D721Med (cell line): ENCODE measurements around the gene CACNB3.

Source experiments
- DNase-seq: peaks from one replicate; pipeline ENCODE4 v3.0.0; 2011; ENCODE audit warnings: low spot score; ENCODE audit not compliant: insufficient read length
- FAIRE-seq: peaks from 2 replicates; lab custom pipeline; 2011; peaks lifted over from hg19 to GRCh38; lab: Jason Lieb, UNC
- CTCF ChIP-seq: IDR thresholded peaks from 2 replicates; pipeline ENCODE4 v1.5.1; 2012; ENCODE audit warnings: mild to moderate bottlenecking, control low read depth; ENCODE audit not compliant: insufficient read depth; ENCODE audit errors: missing control alignments

Gene CACNB3

DNA sequence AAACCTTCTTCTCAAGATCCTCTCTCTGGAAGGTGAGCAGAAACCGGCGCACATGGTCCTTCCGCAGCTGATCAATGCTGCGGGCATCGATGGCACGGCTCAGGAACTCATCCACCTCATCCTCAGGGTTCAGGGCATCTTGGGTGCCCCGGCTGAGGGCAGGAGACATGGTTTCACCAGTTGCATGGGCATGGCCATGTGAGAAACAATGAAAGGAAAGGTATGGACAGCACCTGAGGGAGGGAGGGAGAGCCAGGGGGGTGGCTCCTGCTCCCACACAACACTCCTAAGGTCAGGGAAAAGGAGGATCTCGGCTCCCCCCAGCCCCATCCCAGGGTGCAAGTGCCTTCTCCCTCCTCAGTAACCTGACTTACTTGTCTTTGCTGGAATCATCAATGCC, 43.0 kb upstream of the CACNB3 start:
- TF ChIP-seq CTCF = no peak
- DNase-seq = no peak
- no peak for FAIRE-seq

DNA sequence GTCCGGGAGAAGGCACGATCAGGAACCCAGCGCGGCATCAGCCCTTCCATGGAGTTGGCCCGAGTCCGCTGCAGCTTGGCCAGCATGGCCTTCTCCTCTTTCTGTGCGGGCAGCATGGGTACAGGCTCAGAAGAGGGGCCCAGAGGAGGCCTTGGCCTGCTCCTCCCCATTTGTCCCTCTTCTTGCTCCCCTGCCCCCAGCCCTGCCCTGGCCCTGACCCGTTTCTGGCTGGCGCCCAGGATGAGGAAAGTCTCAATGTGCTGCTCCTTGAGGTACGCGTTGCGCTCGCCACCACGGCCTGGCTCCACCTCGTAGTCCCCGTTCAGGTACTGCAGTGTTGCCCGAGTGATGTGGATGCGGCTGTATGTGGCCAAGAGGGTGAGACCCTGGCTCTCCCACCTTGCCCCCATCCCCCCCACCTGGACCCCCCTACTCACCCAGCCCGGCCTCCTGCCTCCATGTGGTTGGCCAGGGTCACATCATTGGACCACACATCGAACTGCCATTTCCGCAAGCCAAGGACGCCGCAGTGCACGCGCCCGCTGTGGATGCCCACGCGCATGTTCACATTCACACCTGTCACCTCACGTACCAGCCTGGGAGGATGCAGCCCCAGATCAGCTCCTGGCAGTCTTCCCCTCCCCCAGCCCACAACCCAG, 42.2 kb upstream of the CACNB3 start:
- no peak for TF ChIP-seq CTCF
- DNase-seq = no peak
- no peak for FAIRE-seq

DNA sequence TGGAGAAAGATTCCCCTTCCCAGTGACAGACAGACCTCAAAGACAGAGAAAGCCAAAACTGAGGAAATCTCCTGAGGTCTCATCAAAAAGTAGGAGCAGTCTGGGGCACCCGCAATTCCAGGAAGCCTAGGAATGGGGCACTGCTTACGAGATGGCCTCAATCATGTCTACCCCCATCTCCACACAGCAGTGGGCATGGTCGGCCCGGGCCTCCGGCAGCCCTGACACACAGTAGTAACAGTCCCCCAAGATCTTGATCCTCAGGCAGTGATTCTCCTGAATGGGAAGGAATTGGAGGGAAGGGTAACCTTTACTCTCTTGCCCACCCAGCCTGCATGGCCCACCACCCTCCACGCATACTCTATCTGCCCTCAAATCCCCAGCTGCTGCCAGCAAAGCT, 41.3 kb upstream of the CACNB3 start:
- DNase-seq = no peak
- no peak for TF ChIP-seq CTCF
- FAIRE-seq = no peak

GRCh38 chr12:48777501-48778400, 40.5 kb upstream of the CACNB3 start:
- DNase-seq = no peak
- no peak for TF ChIP-seq CTCF
- no peak for FAIRE-seq

GRCh38 chr12:48779869-48780268, 38.4 kb upstream of the CACNB3 start:
- no peak for TF ChIP-seq CTCF
- FAIRE-seq = no peak
- no peak for DNase-seq

DNA sequence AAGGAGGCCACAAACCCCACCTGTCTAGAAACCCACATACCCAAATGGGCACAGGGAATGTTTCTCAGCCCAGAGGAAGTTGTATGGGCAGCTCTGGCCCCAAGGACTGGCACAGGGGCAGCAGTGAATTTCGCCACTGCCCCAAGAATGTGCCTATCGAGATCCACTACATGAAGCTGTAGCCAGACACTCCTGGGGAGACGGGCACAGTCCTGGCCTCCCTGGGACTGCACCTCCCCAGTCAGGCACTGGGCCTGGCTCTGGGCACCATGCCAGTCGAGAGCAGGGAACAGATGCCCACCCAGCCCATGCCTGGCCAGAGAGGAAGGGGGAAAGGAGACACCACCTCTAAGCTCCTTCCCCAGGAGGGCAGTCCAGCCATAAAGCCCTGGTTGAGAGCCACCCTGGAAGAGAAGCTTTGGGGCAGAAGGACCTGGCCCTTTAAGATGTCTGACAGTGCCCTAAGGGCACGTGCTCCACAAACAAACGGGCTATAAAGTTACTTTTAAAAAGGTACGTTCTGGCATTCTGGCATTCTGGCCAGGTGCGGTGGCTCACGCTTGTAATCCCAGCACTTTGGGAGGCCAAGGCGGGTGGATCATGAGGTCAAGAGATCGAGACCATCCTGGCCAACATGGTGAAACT, 37.8 kb upstream of the CACNB3 start:
- no peak for TF ChIP-seq CTCF
- DNase-seq (no peak), FAIRE-seq (no peak)
